SK-N-SH (cell line): Measurements from ENCODE around the gene USP40.

Experiments used
- EZH2phosphoT487 ChIP-seq: fragments of 200-600 bp; sonication (generic); IDR thresholded peaks from 2 replicates; pipeline ENCODE4 v1.6.1; 2017; ENCODE audit warnings: low read depth, mixed run types, mild to moderate bottlenecking, antibody characterized with exemption, moderate library complexity, borderline replicate concordance
- POLR2AphosphoS5 ChIP-seq: IDR thresholded peaks from 2 replicates; pipeline ENCODE4 v1.6.1; 2012; ENCODE audit warnings: low read depth, low read length

- TF ChIP-seq EZH2phosphoT487 = no peak
- TF ChIP-seq POLR2AphosphoS5 = no peak
Observed at GRCh38 chr2:233497692-233498091, 68.9 kb downstream of the USP40 start.
